Measurements from ENCODE around the gene ATP1B1.
"Not testable (repeated sequence)": the region's sequence is repeated elsewhere in the genome, so short reads cannot be mapped to it uniquely, and the experiment has no call there.

Gene ATP1B1

GRCh38 chr1:169113613-169114119, 7.2 kb downstream of the ATP1B1 start:
- DNase-seq (ENCODE audit: insufficient read length, low spot score) (no peak), FAIRE-seq (no peak)

- DNase-seq (ENCODE audit: insufficient read length, low spot score): no peak
- peak; percentile 55 for FAIRE-seq
Measured at GRCh38 chr1:169115891-169116585, 9.5 kb downstream of the ATP1B1 start.

- DNase-seq (ENCODE audit: insufficient read length, low spot score) (no peak), FAIRE-seq (no peak)
Measured at GRCh38 chr1:169117014-169117413, 10.5 kb downstream of the ATP1B1 start.

GRCh38 chr1:169117599-169117998, 11.1 kb downstream of the ATP1B1 start:
- FAIRE-seq (no peak), DNase-seq (ENCODE audit: insufficient read length, low spot score) (no peak)

GRCh38 chr1:169118227-169118626, 11.7 kb downstream of the ATP1B1 start:
- DNase-seq (ENCODE audit: insufficient read length, low spot score) (no peak), FAIRE-seq (no peak)

DNA sequence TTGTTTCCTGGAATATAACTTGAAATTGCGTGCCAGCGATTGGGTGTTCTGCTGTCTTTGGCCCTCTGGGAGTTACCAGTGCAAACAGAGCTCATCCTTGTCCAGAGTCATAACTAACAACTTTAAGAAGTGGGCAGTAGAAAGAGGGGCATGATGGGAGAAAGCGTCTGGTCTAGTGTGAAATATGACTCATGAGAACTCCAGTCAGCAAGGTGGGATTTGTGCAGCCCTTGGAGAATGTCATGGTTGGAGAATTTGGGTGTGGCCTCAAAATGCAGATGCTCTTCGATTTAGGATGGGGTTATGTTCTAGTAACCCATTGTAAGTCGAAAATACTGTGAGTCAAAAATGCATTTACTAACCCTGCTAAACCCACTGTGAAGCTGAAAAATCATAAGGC, 12.9 kb downstream of the ATP1B1 start:
- FAIRE-seq (no peak), DNase-seq (ENCODE audit: insufficient read length, low spot score) (no peak)

DNA sequence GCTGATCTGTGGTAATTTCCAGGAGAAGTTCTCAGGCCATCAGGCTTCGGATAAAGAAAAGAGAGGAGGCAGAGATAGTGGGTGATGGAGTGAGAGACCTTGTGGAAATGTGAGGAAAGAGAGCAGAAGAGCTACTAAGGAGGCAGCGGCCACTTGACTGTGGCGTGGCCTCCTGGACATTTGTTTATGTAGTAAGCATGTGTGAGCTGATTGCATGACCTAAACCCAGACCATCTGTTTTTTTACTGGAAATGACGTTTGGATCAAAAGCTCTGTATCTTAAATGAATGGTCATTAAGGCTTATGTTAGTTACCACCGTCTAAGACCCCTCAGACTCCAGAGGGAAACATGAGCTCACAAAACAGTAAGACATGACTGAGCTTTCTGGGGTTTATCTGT, 13.6 kb downstream of the ATP1B1 start:
- no peak for DNase-seq (ENCODE audit: insufficient read length, low spot score)
- no peak for FAIRE-seq

GRCh38 chr1:169121146-169121923, 14.8 kb downstream of the ATP1B1 start:
- FAIRE-seq (no peak), DNase-seq (ENCODE audit: insufficient read length, low spot score) (no peak)

DNA sequence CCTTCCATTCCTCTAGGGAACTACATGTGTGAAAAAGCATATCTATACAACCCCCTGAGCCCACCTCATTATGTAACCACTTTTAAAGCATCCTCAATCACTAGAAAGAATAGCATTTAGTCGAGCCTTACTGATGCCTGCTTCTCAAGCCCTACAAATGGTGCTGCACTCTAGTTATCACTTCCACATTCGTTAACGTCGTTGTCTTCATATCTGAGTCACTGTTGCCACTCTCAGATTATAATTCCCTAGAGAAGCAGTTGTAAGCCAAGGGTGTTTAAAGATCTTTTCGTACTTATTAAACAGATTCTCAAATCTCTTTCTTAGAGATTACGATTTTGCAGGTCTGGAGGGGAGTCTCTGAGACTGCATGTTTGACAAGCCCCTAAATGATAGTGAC, 16.5 kb downstream of the ATP1B1 start:
- DNase-seq (ENCODE audit: insufficient read length, low spot score): no peak
- no peak for FAIRE-seq

DNA sequence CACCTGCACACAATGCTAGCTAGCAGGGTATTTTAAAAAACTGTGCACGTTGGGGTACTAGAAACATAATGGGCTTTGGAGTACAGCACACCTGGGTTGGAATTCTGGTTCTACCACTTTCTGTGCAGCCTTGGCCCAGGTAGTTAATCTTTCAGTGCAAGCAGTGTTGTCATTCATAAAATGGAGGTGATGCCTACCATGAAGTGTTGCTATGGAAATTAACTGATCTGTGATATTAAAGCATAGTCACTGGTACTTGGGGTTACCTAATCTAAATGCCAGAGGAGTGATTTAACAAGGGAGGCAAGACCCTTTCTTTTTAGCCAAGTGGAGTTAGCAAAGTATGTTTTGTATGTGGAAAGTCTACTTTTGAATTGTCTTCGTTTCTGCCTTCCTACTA, 18.0 kb downstream of the ATP1B1 start:
- no peak for DNase-seq (ENCODE audit: insufficient read length, low spot score)
- FAIRE-seq: no peak

GRCh38 chr1:169125597-169125996, 19.1 kb downstream of the ATP1B1 start:
- DNase-seq (ENCODE audit: insufficient read length, low spot score); FAIRE-seq: not testable (repeated sequence)

- FAIRE-seq (no peak), DNase-seq (ENCODE audit: insufficient read length, low spot score) (no peak)
Measured at GRCh38 chr1:169126335-169126734, 19.8 kb downstream of the ATP1B1 start.

GRCh38 chr1:169127305-169127704, 20.8 kb downstream of the ATP1B1 start:
- no peak for DNase-seq (ENCODE audit: insufficient read length, low spot score)
- no peak for FAIRE-seq

GRCh38 chr1:169128562-169128961, 22.1 kb downstream of the ATP1B1 start:
- no peak for DNase-seq (ENCODE audit: insufficient read length, low spot score)
- FAIRE-seq: no peak

GRCh38 chr1:169129109-169129784, 22.8 kb downstream of the ATP1B1 start:
- no peak for DNase-seq (ENCODE audit: insufficient read length, low spot score)
- FAIRE-seq: no peak

DNA sequence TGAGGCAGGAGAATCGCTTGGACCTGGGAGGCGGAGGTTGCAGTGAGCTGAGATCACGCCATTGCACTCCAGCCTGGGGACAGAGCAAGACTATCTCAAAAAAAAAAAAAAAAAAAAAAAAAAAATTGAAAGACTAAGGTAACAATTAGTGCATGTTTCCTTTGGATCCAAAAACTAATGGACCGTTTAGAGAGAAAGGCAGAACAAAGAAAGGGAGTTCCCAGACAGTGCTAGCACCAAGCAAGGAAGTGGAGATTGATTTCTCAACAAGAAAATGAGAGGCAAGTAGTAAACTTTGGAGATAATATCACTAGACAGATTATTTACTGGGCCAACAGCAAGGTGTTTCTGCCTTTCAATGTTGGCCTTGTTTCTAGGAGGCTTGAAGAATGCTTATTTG, 24.2 kb downstream of the ATP1B1 start:
- no peak for FAIRE-seq

GRCh38 chr1:169132512-169133227, 26.2 kb downstream of the ATP1B1 start:
- FAIRE-seq: no peak

More for the DNA sequence above, 24.2 kb downstream of the ATP1B1 start:
- no peak for DNase-seq (ENCODE audit: insufficient read length, low spot score)

GRCh38 chr1:169133228-169133576, 26.7 kb downstream of the ATP1B1 start:
- FAIRE-seq (peak; percentile 59), DNase-seq (ENCODE audit: insufficient read length, low spot score) (no peak)

More at GRCh38 chr1:169132512-169133227, 26.2 kb downstream of the ATP1B1 start:
- DNase-seq (ENCODE audit: insufficient read length, low spot score): no peak

DNA sequence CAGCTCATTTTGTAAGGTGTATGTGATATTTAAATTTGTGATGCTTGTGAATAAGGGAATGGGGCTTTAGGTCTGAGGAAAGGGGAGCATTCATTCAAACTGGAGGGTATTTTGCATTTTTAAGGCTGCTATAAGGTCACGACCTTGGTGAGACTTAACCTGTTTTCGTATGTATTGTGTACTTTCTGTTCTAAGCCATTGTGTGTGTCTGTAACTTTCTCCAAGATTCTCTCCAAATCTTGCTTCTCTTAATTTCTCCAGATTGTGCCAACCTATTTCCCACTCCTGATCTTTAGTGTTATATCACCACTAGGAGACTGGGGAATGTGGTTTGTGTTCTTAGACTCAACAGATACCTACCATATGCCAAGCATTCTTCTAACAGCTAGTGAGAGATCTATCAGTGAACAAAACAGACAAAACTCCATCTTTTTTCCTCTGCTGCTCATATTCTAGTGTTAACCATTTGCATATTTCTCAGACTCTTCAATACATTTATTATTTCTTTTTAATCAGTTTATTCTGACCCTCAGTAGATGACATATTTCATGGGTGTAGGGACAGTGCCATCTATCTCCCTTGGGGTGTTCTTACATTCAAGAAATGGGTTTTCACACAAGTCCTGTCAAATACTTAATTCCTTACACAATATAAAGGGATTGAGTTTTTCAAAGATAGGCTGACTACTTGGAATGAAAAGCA, 27.5 kb downstream of the ATP1B1 start:
- no peak for DNase-seq (ENCODE audit: insufficient read length, low spot score)
- FAIRE-seq: no peak

DNA sequence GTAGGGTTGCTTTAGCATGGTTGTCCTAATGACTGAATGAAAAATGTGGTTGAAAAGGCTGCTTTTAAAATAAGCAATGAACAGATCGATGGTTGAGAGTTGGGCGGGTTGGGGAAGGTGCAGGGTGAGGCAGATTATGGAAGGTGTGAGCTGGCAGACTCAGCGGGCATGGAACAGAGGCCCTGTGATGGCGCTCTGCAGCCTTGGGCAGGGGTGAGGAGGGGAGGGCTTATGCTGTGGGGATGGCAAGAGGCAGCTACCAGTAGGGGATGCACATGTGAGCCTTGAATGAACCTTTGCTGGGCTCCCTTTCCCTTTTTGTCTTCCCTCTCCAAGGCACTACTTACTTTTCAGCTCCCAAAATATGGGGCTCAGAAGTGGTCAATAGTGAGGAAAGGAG, 30.9 kb downstream of the ATP1B1 start:
- no peak for DNase-seq (ENCODE audit: insufficient read length, low spot score)
- FAIRE-seq: peak; percentile 26

Data from GM19239 (cell line).